Medulla oblongata (tissue), 1 donor: ENCODE measurements around the gene ADGRG2.

Experiments
- DNase-seq: peaks from one replicate; pipeline ENCODE4 v3.0.0-alpha.2; 2015; ENCODE audit errors: extremely low spot score

Gene ADGRG2

DNA sequence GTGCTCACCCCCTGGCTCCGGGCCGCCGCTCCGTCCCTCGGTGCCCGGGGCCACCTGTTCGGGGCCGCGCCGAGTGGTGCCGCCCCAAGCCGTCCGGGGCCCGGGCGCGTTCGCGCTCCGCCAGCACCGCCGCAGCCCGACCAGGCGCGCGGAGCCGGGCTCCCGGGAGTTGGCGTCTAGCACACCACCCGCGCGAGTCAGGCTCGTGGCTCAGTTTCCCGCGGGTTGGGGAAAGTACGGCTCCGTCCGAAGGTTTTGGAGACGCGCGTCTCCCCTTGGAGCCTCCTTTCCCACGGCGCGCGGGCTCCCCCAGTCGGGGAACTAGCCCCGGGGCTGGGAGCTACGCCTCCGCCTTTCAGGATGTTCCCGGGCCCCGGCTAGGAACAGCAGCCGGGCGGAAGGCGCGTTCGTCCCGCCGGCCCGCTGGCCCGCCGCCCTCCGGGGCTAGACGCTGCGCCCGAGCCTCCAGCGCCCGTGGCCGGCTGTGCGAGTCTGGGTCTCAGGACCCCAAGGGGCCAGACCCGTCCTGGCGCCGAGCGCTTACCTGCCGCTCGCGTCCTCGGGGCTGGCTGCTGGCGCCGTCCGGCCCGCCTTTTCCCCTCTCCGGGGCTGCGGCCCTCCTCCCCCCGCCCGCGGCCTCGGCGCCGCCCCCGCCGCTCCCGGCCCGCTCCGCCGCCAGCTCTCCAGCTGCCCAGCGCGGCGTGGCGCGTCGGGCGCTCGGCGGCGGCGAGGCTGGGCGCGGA is at the start of gene ADGRG2:
Gene ADGRG2, minus strand, starts transcription at position 571 of the 743 bp plus-strand sequence. CDS start 53,634 bp downstream, outside the sequence.
- DNase-seq, result no peak

DNA sequence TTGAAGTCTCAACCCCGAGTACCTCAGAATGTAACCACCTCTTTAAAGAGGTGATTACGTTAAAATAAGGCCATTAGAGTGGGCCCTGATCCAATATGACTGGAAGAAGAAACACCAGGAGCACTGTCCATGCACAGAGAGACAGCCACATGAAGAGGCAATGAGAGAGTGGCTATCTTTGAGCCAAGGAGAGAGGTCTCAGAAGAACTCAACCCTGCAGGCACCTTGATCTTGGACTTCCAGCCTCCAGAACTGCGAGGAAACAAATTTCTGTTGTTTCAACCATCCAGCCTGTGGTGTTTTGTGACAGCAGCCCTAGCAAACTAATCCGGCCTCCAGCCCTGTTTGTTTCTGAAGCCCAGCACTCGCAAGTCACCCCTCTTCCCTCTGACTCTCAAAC is 46.3 kb upstream of the ADGRG2 start:
- no peak for DNase-seq

GRCh38 chrX:19162851-19163250 is 40.6 kb upstream of the ADGRG2 start:
- no peak for DNase-seq

- no peak for DNase-seq
These were observed 33.9 kb upstream of the ADGRG2 start for GRCh38 chrX:19156186-19156585.

DNA sequence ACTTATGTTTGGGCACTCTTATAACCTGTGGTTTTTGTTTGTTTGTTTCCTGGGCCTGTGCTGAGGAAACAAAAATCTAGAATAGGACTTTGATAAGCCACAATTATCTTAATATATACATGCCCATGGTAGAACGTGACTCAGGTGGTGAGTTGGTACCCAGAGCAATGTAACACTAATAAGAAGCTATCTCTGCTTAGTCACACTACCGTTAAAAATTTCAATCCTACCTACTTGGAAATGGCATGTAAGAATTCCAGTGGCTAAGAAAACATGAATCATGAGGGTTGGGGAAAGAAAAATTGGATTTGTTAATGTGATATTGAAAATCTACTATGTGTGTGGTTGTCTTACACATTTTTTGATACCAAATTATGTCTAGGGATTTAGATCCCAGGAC is 30.5 kb upstream of the ADGRG2 start:
- DNase-seq, result no peak

DNA sequence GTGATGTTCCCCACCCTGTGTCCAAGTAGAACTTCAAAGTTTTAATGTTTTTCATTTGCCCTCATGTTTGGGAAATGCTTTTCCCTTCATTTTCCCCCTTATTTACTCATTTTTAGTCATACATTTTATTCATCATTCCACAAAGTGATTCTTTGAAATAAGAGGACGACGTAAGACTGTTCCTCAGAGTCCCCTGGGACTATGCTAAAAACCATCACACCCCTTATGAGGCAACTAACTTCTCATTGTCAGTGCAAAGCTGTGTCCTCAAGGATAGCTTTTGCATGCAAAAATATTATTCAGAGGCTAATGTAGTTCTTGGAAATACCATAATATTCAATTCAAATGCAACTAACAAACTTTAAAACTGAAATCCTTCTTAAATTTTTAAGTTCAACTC is 14.8 kb upstream of the ADGRG2 start:
- DNase-seq, result no peak

DNA sequence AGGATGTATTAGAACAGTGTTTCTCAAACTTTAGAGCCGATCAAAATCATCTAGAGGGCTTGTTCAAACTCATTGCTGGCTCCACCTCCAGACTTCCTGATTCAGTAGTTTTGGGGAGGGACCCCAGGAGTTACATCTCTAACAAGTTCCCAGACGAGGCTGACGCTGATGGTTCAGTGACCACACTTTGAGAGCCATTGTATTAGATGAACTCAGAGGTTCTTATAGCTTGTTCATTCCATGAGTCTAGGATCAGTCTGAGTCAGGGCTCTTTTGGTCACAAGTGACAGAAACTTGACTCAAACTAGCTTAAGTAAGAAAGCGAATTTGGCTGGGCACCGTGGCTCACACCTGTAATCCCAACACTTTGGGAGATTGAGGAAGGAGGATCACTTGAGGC is 11.5 kb upstream of the ADGRG2 start:
- no peak for DNase-seq

DNA sequence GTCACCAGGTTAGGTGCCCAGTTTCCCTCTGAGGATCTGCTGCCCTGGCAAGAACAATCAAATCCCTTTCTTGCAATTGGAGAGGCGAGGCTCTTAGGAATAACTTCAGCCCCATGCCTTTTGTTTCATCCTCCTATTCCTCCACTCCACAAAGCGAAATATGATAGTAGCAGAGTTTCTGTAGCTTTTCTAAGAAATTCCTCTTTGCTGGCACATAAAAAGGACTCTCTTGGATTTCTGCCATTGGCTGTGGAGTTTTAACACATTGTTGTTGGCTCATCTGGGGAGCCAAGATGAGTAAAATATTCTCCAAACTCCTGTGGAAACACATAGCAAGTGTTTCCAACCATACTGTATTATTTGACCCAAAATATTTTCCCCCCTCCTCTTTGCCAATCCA is 11.0 kb upstream of the ADGRG2 start:
- DNase-seq, result no peak

- DNase-seq, result no peak
These were observed 8.4 kb upstream of the ADGRG2 start for GRCh38 chrX:19130628-19131027.

DNA sequence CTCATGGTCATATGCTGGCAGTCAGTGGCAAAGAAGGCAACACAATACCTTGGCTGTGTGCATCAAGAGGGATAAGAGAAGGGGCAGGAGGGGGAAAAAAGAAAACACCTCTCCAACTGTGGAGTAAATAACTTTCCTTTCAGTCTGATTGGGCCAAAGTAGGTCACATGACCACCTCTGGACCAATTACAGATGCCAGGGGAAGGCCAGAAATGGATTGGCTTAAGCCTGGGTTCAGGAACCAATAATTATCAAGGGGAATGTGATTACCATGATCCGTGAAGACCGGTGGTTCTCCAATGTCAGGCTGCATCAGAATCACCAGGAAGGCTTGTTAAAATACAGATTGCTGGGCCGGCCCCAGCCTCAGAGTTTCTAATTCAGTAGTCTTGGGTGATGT is 7.4 kb upstream of the ADGRG2 start:
- no peak for DNase-seq

DNA sequence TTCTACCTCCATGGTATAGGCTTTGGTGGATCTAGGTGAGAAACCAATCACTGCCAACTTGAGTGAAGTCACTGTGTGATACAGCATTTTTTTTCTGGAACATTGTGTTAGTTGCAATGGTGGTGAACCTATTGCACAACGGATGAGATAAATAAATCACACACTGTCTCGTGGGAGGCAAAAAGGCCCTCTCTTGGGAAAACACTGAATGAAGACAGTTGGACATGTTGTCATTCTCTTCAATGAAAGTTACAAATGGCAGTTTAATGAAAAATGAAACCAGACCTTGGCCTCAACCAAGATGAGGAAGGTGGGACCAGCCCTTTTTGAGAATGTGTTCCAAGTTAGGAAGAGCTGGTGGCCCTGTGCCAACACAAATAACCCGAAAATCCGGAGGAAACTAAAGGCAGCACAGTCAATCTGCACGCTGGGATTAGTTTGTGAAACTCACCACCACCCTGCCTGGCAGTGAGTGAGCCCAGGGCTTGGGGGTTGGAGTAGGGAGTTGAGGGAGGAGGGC is 5.4 kb upstream of the ADGRG2 start:
- DNase-seq, result no peak

- no peak for DNase-seq
These were observed 357 bp upstream of the ADGRG2 start for GRCh38 chrX:19122641-19123009.

- DNase-seq, result no peak
These were observed 802 bp downstream of the ADGRG2 start for GRCh38 chrX:19121466-19121865.

GRCh38 chrX:19110642-19111041 is 11.6 kb downstream of the ADGRG2 start:
- no peak for DNase-seq

- no peak for DNase-seq
These were observed 15.2 kb downstream of the ADGRG2 start for GRCh38 chrX:19107035-19107434.

- DNase-seq, result no peak
These were observed 21.7 kb downstream of the ADGRG2 start for GRCh38 chrX:19100586-19100985.

DNA sequence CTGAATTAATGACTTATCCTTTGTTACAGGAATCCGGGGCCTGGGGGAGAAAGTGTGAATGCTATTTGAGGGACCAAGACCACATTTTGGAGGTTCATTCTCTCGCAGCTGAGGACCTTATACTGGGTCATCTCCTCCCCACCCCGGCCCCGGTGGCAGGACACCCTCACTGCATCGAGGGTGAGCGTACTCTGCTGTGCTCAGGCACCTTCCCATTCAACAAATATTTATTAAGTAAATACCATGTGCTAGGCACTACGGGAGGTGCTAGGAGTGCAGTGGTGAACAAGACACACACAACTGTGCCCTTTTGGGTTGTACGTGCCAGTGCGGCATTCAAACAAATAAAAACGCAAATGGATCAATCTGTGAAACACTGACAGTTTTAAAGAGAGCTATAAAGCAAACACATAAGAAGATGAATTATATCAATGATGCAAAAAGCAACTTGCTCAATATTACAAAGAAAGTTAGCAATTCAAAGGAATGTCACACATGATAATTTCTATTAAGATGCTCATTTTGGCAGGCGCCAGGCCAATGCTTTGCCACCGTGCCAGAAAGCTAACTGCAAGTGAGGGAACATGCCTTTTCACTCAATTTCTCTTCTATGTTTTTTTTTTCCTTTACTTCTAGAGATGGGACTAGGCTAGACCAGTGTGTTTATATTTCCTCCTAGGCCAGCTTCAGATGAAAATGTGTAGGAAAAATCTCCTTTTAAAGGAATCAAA is 24.6 kb downstream of the ADGRG2 start:
- DNase-seq, result no peak

GRCh38 chrX:19096586-19096985 is 25.7 kb downstream of the ADGRG2 start:
- no peak for DNase-seq

DNA sequence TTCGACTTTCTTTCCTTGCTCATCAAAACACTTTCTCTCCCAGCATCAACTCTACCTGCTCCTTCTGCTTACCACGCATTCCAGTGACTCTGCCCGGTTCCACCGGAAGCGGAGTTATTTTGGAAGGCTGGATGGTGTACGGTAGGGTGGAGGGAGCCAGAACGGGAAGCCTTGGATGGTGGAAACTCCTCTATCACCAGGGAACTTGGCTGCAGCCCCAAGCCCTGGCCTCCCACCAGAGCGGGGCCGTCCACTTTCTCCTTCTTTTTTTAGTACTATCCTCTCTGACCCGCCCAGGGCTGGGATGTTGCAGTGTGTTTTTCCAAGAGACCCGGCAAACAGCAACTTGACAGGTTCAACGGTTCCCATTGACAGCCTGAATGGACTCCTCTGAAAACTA is 27.6 kb downstream of the ADGRG2 start:
- no peak for DNase-seq

GRCh38 chrX:19091596-19091995 is 30.7 kb downstream of the ADGRG2 start:
- DNase-seq, result no peak

DNA sequence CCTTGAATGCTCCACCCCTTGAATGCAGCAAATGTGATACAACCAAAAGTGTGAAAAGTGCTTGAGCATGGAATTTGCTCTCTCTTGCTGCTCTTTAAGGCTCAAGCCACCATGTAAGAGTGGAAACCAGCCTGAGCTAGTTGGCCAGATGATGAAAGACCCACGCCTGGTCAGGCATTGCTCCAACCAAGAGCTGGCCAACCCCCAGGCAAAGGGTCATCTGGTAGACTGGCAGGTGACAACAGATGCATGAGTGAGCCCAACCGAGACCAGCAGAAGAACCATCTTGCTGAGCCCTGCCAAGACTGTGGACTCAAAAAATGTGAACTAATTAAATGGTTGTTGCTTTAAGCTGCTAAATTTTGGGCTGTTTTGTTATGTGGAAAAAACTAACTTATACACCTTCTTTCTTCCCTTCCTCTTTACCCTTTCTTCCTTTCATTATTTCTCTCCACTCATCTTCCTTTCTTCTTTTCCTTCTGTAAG is 32.7 kb downstream of the ADGRG2 start:
- DNase-seq, result no peak

GRCh38 chrX:19086102-19086772 is 36.0 kb downstream of the ADGRG2 start:
- no peak for DNase-seq

- DNase-seq, result no peak
These were observed 36.6 kb downstream of the ADGRG2 start for GRCh38 chrX:19085666-19086065.
